Transverse colon (tissue), 4 donors: ENCODE results near the gene HSPA8.

Source experiments
- EP300 ChIP-seq: sonication (generic); formaldehyde crosslinking; IDR thresholded peaks from one replicate; pipeline ENCODE4 v1.6.1; 2017; ENCODE audit warnings: antibody characterized with exemption, low read depth
- POLR2A ChIP-seq: fragments of 450-650 bp; IDR thresholded peaks from one replicate; pipeline ENCODE4 v1.6.1; 2016; ENCODE audit warnings: antibody characterized with exemption, mild to moderate bottlenecking, moderate library complexity
- POLR2AphosphoS5 ChIP-seq, 3 donors: sonication (generic); formaldehyde crosslinking; IDR thresholded peaks; one replicate each; pipeline ENCODE4 v1.6.1; 2016; ENCODE audit warnings: antibody characterized with exemption in 3 of 3
- TF ChIP-seq, protein P1 (sequence below), 5 experiments: fragments of 200-600 bp in 3 of 5; fragments of 450-650 bp in 2 of 5; sonication (generic) in 3 of 5; IDR thresholded peaks; 1 replicate in 2 of 5; 2 replicates in 3 of 5; pipeline ENCODE4 v1.5.1; 2016 to 2017; ENCODE audit warnings: antibody characterized with exemption in 5 of 5, inconsistent platforms in 3 of 5, mild to moderate bottlenecking in 2 of 5, moderate library complexity in 1 of 5

DNA sequence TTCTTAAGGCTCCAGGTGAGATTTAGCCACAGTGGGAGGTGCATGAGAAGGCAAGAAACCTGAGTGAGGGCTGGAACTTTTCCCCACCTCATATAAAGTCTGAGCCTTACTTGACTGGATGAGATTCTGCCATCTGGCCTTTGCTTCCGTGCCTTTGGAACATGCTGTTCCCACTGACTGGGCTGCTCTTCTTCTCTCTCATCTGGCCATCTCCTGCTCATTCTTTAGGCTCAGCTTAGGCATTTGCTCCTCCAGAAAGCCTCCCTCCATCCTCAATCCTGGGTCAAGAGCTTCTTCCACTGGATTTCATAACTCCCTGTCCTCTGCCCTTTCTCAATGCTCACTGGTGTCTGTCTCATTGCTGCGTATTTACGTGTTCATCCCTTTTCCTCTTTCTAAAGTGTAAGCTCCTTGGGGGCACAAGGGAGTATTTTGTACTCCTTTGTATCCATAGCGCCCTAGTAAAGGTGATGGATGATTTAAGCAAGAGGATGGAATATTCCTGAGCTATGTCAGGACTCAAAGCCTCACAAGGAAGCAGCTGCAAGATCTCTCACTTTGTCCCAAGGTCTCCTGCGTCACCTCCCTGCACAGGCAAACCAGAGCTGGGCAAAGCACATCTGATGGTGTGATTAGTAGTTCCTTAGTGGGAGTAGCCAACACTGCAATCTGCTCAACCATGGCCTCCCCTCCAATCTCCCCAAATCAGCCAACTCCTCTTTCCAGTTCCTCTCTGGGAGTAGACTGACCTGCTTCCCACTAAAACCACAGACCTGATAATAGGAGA is 15.3 kb downstream of the HSPA8 start:
- TF ChIP-seq, protein P1, sequence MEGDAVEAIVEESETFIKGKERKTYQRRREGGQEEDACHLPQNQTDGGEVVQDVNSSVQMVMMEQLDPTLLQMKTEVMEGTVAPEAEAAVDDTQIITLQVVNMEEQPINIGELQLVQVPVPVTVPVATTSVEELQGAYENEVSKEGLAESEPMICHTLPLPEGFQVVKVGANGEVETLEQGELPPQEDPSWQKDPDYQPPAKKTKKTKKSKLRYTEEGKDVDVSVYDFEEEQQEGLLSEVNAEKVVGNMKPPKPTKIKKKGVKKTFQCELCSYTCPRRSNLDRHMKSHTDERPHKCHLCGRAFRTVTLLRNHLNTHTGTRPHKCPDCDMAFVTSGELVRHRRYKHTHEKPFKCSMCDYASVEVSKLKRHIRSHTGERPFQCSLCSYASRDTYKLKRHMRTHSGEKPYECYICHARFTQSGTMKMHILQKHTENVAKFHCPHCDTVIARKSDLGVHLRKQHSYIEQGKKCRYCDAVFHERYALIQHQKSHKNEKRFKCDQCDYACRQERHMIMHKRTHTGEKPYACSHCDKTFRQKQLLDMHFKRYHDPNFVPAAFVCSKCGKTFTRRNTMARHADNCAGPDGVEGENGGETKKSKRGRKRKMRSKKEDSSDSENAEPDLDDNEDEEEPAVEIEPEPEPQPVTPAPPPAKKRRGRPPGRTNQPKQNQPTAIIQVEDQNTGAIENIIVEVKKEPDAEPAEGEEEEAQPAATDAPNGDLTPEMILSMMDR (IDR thresholded peaks at IDR 0.05), result no peak
- TF ChIP-seq POLR2AphosphoS5 (IDR thresholded peaks at IDR 0.05), result no peak
- TF ChIP-seq EP300, result no peak
- no peak for TF ChIP-seq POLR2A
